EH (cell line): ENCODE data around the gene MIA.
"Not testable (repeated sequence)": the region's sequence is repeated elsewhere in the genome, so short reads cannot be mapped to it uniquely, and the experiment has no call there.

ENCODE experiments used
- DNase-seq: peaks from one replicate; pipeline ENCODE4 v3.0.0-alpha.2; 2015; ENCODE audit warnings: low read depth

Gene MIA

GRCh38 chr19:40774916-40775631, at the start of gene MIA:
Gene MIA (plus strand): TSS chr19:40775521. CDS start chr19:40775543, 22 bp downstream.
- no peak for DNase-seq

GRCh38 chr19:40726279-40726678, 49.0 kb upstream of the MIA start:
- no peak for DNase-seq

GRCh38 chr19:40730065-40730464, 45.3 kb upstream of the MIA start:
- not testable (repeated sequence) for DNase-seq

DNA sequence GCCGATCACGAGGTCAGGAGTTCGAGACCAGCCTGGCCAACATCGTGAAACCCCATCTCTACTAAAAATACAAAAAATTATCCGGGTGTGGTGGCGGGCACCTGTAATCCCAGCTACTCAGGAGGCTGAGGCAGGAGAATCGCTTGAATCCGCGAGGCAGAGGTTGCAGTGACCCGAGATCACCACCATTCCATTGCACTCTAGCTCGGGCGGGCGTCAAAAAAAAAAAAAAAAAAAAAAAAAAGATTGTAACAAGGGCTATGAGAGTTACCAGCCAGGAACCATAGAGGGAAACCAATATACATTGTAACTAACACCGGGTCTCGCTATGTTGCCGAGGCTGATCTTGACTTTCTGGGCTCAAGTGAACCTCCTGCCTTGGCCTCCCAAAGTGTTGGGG, 43.0 kb upstream of the MIA start:
- DNase-seq, result not testable (repeated sequence)

- DNase-seq, result no peak
These were observed 42.2 kb upstream of the MIA start for GRCh38 chr19:40733149-40733548.

- no peak for DNase-seq
These were observed 40.1 kb upstream of the MIA start for GRCh38 chr19:40735013-40735771.

DNA sequence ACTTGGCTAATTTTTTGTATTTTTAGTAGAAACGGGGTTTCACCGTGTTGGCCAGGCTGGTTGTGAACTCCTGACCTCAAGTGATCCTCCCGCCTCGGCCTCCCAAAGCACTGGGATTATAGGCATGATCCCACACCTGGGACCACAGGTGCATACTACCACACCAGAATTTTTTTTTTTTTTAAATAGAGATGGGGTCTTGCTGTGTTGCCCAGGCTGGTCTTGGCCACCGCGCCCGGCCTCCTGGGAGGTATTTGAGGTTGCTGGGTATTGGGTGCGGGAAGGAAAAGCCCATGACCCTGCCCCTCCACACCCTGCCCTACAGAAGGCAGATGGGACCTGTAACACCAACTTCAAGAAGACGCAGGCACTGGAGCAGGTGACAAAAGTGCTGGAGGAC, 38.7 kb upstream of the MIA start:
- no peak for DNase-seq

DNA sequence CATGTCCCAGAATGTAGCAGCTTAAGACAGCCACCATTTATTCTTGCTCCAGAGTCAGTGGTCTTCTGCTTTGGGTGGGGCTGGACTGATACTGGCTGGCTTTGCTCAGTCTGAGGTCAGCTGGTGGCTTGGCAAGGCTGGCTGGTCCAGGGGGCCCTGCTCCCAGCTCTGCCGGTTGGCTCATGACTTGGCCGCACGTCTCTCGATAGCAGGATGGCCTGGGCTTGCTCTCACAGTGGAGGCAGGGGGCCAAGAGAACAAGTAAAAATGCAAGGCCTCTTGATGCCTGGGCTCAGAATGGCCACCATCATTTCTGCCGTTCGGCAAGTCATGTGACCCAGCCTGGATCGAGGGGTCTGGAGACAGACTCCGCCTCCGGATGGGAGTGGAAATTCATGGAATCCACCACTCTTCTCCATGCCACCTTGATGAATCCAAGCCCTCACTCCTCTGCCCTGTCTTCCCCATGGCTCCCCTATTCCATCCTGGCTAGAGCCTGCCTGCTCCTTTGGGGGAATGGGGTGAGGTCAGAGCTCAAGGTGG, 38.1 kb upstream of the MIA start:
- DNase-seq, result no peak

- no peak for DNase-seq
These were observed 36.1 kb upstream of the MIA start for GRCh38 chr19:40739030-40739839.

DNA sequence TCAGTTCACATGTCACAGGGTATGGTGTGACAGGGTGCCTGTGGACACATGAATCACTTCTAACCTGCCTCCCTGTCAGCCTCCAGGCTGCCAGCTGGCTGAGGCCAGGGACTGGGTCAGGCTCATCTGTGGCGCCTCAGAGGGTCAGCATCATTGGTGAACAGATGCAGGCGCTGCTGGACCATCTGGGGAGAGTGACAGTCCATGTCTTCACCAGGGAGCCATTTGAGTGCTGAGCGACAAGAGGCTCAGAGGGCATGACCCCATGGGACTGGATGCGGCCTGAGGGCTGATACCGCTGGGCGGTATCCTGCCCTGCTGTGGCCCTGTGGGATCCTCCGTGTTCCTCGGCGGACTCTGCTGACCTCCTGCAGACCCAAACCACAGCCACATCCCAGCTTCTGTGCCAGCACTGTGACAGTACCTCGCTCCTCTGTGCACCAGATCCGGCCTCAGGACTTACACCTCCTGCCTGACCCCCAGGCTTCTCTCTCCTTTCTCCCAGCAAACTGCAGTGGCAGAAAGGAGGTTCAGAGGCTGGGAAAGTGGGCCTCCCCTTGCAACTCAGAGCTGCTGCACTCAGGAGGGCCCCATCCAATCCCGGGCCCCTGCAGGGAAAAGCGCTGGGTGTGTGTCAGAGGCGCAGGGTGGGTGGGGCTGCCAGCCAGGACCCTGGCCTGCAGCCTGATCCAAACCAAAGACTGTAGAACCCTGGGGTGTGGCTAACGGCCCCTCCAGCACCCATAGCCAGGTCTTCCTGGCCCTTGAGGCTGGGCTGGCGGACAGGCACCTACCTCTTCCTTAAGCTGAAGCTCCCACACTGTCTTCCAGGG, 35.2 kb upstream of the MIA start:
- no peak for DNase-seq

GRCh38 chr19:40740747-40741146, 34.6 kb upstream of the MIA start:
- DNase-seq, result peak; percentile 32

DNA sequence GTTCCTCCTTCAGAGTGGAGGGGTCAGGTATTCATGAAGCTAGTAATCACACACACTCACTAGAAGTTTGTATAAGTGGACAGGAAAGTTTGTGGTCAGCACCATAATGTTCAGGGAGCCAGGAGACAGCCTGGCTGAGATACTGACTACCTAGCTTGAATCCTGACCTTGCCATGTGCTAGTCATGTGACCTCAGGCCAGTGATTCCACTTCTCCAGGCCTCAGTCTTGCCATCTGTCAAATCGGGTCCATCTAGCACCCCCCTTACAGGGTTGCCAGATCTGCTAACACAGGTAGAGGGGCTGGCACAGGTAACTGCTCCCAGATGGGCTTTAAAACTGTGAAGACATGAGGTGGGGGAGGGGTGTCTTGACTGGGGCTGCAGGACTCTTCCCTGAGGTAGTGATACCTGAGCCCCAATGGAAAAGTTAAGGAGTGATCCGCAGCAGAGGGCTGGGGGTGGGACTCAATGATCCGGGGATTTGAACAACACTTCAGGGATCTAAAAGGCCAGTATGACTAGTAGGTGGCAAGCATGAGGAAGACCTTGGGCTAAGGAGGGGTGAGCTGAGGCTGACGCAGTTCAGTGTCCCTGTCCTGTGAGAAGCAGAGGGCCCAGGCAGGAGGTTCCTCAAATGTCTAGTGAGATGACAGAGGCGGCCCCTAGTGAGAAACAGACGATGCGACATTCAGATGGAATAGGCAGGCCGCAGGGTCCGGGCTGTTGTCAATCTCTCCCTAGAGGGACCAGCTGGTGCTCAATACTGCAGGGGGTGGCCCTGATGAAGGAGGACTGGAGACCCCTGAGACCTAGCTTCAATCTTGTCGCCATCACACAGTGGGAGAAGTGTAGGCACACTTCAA, 33.6 kb upstream of the MIA start:
- DNase-seq, result no peak

DNA sequence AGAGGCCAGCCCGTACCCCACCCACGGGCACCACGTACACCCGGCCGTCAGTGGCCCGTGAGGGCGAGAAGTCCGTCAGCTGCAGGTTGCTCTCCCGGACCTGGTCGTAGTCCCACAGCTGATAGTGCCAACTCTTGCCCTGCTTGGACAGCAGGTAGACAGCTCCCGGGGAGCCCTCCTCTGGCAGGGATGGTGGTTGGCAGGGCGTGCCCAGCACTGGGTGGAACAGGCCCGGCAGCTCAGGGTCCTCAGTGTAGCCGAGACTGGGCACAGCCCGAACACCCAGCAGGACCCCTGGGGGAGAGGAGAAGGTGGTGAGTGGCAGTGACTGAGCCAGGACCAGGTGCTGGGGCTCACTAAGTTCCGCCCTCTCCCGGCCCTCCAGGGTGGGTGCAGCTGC, 32.8 kb upstream of the MIA start:
- DNase-seq, result no peak

DNA sequence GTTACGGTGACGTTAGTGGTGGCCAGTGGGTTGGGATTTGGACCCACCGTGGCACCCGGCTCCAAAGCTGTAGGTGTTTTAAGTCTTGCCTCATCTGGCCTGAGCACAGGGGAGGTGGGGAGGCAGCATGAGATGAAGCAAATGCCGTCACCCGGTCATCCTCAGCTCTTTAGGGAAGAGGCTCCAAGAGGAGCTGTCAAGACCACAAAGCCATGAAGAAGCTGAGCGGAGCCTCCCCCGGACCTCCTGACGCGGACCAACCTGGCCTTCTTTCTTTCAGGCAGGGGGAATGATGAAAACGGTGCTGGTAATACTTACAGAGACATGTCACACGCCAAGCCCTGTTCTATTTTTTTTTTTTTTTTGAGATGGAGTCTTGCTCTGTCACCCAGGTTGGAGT, 32.4 kb upstream of the MIA start:
- DNase-seq, result no peak

DNA sequence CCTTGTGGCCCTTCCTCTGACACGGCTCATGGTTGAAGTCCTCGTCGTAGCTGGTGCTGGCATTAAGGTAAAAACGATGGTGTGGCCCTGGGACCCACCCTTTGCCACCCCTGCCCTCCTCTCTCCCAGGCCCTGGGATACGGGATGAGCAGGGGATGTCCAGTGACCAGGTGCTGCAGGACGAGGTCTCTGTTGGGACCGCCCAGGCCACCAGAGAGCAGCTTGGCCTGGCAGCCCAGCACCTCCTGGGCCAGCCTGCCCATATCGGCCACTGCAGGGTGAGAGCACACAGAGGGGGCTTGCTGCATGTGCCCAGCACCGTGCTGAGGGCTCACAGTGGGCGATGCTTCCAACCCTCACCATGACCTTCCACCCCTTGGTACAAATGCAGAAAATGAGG, 31.4 kb upstream of the MIA start:
- DNase-seq, result no peak

DNA sequence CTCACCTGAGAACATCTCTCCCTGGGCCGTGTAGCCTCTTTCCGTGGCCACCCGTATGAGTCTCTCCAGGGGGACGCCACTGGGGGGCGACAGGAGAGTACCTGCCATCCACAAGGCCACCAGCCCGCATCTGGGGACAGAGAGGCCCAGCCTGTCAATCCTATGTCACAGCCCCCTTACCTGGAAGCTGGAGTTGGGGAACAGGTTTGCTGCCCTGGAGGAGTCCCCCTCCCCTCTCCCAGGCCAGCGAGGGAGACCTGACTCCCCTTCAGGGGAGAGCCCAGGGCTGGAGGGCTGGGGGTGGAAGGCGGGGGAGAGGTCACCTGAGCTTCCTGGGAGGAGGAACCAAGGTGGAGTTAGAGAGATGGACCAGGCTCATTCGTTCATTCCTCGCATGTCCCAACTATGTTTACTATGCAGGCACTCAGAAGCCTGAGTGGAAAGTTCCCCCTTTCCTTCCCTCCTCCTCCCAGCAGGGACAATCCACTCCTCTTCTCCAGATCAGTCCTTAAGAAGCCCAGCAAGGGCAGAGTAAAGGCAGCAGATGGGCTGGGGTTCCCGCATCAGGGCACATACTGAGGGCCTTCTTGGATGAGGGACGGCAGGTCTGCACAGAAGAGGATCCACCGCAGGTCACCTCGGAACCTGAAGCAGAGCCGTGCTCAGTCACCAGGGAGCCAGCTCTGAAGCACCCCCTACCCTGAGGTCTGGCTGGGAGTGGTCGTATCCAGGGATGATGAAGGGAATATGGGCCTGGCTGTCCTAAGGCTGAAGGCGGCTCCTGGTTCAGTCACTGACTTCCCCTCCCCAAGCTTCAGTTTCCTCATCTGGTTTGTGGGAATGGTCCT, 30.5 kb upstream of the MIA start:
- DNase-seq, result peak; percentile 41

DNA sequence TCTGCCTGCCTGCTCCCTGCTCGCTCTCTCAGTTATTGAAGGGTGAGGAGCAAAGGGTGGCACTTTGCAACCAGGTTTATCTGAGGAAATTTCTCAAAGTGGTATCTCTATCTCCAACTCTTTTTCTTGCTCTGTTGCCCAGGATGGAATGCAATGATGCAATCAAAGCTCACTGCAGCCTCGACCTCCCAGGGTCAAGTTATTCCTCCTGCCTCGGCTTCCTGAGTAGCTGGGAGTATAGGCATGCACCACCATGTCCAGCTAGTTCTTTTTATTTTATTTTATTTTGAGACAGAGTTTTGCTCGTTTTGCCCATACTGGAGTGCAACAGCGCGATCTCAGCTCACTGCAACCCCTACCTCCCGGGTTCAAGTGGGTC, 29.9 kb upstream of the MIA start:
- DNase-seq, result peak; percentile 80

DNA sequence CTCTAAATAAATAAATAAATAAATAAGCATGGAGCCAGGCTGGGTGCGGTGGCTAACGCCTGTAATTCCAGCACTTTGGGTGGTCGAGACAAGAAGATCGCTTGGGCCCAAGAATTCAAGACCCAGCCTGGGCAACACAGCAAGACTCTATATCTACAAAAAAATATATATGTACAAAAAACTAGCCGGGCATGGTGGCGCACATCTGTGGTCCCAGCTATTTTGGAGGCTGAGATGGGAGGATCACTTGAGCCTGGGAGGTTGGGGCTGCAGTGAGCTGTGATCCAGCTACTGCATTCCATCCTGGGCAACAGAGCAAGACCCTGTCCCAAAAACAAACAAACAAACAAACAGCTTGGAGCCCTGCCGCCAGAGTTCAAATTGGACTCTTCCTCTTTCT, 27.8 kb upstream of the MIA start:
- no peak for DNase-seq

DNA sequence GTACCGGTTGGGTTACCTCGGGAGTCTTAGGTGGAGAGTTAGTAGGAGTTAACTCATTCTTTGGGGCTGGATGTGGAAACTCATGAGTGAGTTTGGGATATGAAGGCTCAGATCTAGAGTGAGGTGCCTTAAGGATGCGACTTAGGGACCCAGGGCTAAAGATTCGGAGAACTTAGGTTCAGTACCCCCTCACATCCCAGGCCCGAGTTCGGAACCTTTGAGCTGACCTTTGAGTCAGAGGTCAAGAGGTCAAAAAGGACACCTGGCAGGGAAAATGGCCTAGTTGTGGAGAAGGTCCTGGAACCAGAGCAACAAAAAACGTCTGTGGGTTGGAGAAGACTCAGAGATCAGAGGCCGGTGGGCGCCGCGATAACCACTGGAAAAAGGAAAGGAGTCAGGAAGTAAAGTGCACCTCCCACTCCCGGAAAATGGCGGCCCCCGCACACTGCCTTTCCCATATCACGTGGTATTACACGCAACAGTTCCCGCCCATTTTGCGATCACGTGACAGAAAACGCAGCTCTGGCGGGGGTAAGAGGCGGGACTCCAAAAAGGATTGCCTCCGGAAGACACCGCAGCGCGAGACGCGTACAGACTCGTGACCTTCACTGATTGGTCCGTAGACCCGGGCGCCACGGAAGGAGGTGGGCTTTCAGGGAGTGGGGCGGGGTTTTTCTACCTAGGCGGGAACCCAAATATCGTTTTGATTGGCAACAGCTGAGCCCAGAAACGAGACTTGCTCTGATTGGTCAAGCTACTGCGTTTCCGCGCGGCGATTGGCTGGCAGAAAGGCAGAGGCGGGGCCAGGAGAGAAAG, 25.1 kb upstream of the MIA start, which contains the start of gene ACTMAP:
TSS of gene ACTMAP (minus strand) at position 420 of the 816 bp plus-strand sequence. CDS start 674 bp downstream, outside the sequence.
- peak; percentile 100 for DNase-seq
